LNCaP clone FGC (cell line): Measurements from ENCODE around the gene PTPN12.

Experiments used
- DNase-seq: peaks from one replicate; pipeline ENCODE4 v3.0.0-alpha.2; 2011; ENCODE audit warnings: low read depth
- H3K4me3 ChIP-seq: 2 replicates; pipeline ENCODE4 v1.5.1; 2011; ENCODE audit warnings: mild to moderate bottlenecking, low read depth, low read length, control low read depth
- TF ChIP-seq, protein P1 (sequence below): IDR thresholded peaks from 2 replicates; pipeline ENCODE4 v1.5.1; 2012; ENCODE audit warnings: mild to moderate bottlenecking; ENCODE audit not compliant: control insufficient read depth, insufficient read depth; ENCODE audit errors: extremely low read depth

PTPN12 gene

DNA sequence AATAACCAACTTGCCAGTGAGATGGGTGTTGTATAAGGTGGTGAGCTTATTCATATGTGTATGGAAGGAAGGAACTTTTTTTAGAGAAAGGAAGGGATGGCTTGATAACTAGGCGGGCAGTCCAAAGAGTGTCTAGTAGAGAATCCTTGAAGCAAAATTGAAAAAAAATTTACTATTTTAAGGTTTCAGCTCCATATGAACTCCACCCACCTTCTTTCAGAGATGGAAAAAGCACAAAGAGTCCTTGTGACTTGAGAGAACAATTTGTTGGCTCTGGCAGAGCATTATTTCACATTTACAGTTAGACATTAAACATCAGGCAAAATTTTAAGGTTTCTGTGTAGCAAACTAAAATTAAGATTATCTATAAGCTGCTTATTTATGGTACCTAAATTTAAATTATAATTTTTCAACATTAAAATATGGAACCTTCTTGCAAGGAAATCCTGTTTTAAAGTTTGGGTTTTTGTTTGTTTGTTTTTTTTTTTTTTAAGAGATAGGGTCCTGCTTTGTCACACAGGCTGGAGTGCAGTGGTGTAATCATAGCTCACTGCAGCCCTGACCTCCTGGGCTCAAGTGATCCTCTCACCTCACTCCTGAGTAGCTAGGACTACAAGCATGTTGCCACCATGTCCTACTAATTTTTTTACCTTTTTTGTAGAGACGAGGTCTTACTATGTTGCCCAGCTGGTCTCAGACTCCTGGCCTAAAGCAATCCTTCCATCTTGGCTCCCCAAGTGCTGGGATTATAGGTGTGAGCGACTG, 12.2 kb downstream of the PTPN12 start:
- no peak for DNase-seq
- H3K4me3 ChIP-seq = no peak overlapping the region
- TF ChIP-seq, protein P1, sequence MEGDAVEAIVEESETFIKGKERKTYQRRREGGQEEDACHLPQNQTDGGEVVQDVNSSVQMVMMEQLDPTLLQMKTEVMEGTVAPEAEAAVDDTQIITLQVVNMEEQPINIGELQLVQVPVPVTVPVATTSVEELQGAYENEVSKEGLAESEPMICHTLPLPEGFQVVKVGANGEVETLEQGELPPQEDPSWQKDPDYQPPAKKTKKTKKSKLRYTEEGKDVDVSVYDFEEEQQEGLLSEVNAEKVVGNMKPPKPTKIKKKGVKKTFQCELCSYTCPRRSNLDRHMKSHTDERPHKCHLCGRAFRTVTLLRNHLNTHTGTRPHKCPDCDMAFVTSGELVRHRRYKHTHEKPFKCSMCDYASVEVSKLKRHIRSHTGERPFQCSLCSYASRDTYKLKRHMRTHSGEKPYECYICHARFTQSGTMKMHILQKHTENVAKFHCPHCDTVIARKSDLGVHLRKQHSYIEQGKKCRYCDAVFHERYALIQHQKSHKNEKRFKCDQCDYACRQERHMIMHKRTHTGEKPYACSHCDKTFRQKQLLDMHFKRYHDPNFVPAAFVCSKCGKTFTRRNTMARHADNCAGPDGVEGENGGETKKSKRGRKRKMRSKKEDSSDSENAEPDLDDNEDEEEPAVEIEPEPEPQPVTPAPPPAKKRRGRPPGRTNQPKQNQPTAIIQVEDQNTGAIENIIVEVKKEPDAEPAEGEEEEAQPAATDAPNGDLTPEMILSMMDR = no peak

GRCh38 chr7:77550586-77550985, 13.5 kb downstream of the PTPN12 start:
- TF ChIP-seq, protein P1 = no peak
- no peak overlapping the region for H3K4me3 ChIP-seq
- DNase-seq = no peak

- TF ChIP-seq, protein P1 = no peak
- H3K4me3 ChIP-seq = no peak overlapping the region
- DNase-seq = no peak
These were observed 16.0 kb downstream of the PTPN12 start for GRCh38 chr7:77553123-77553522.

DNA sequence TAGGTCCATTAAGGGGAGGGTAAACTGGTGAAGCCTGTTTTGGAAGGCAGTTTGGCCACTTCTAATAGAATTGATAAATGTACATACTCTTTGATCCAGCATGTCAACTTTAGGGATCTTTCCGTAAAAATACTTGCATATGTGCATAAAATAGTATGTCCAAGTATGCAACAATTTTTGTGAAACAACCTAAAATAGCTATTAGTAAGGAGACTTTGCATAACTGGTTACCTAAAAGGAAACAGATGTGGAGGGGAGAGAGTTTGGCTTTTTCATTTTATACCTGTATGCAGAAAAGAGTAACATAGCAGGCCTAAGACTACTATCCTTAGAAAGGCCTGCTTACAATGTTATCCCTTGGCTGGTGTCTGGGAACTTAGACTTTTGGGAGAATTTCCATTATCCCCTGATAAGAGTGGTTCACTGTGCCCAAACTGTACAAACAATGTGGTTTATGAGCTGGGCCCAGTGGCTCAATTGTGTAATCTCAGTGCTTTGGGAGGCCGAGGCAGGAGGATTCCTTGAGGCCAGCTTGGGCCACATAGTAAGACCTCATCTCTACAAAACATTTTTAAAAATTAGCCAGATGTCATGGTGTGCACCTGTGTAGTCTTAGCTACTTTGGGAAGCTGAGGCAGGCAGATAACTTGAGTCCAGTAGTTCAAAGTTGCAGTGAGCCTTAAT, 21.3 kb downstream of the PTPN12 start:
- TF ChIP-seq, protein P1 = no peak
- no peak overlapping the region for H3K4me3 ChIP-seq
- no peak for DNase-seq

DNA sequence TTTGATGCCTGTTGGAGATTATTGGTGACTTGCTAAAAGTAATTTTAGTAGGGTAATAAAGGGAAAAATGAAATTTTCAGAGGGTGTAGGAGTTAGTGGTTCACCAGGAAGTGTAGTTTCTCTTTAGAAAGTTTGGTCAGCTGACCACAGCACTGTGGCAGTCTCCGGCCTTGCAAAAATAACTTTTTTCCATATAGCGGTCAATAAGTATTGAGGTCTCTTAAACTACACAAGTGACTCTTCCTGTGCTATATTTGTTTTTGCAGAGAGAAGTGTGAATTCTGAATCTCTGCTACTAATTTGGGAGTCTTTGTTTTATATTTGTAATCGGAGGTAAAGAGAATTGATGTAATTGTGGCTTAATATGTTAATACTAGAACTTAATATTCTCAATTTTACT, 24.3 kb downstream of the PTPN12 start:
- no peak for DNase-seq
- no peak overlapping the region for H3K4me3 ChIP-seq
- TF ChIP-seq, protein P1 = no peak

- no peak overlapping the region for H3K4me3 ChIP-seq
- TF ChIP-seq, protein P1 = no peak
- peak; percentile 32 for DNase-seq
These were observed 26.2 kb downstream of the PTPN12 start for GRCh38 chr7:77563275-77563674.
